Subcutaneous abdominal adipose tissue (tissue), 5 donors: Measurements from ENCODE around the gene A1BG.
"Not testable (repeated sequence)": the region's sequence is repeated elsewhere in the genome, so short reads cannot be mapped to it uniquely, and the experiment has no call there.

Experiments
- H3K27ac ChIP-seq: one replicate; pipeline ENCODE4 v1.7.0; 2013; ENCODE audit warnings: low read depth, mild to moderate bottlenecking, inconsistent platforms, low read length, moderate library complexity
- H3K27me3 ChIP-seq, 5 donors: one replicate each; pipeline ENCODE4 v1.7.0; 2013; ENCODE audit warnings: low read length in 5 of 5, inconsistent platforms in 1 of 5; ENCODE audit not compliant: control insufficient read depth in 5 of 5, insufficient read depth in 4 of 5
- H3K36me3 ChIP-seq, 5 donors: one replicate each; pipeline ENCODE4 v1.7.0; 2013; ENCODE audit warnings: low read length in 5 of 5; ENCODE audit not compliant: control insufficient read depth in 5 of 5, insufficient read depth in 5 of 5
- H3K4me1 ChIP-seq, 5 donors: one replicate each; pipeline ENCODE4 v1.7.0; 2013; ENCODE audit warnings: low read length in 5 of 5, mild to moderate bottlenecking in 3 of 5, moderate library complexity in 1 of 5; ENCODE audit not compliant: control insufficient read depth in 5 of 5, insufficient read depth in 5 of 5
- H3K4me3 ChIP-seq, 5 donors: one replicate each; pipeline ENCODE4 v1.7.0; 2013; ENCODE audit warnings: low read length in 5 of 5, low read depth in 1 of 5
- H3K9ac ChIP-seq, 5 donors: one replicate each; pipeline ENCODE4 v1.7.0; 2013; ENCODE audit warnings: low read length in 5 of 5, mild to moderate bottlenecking in 4 of 5, moderate library complexity in 3 of 5
- H3K9me3 ChIP-seq, 5 donors: one replicate each; pipeline ENCODE4 v1.7.0; 2013; ENCODE audit warnings: low read length in 5 of 5; ENCODE audit not compliant: control insufficient read depth in 5 of 5
- donor health status: healthy.
- donor health status: healthy.
- donor health status: healthy.
- donor health status: healthy.
- donor health status: healthy.

The A1BG gene

GRCh38 chr19:58376724-58377123, 23.4 kb upstream of the A1BG start:
- H3K9me3 ChIP-seq, H3K9ac ChIP-seq, H3K4me3 ChIP-seq, H3K36me3 ChIP-seq, H3K27me3 ChIP-seq, H3K27ac ChIP-seq: not testable (repeated sequence)
- peaks cover 7 to 24% (median 19%) of the 10 kb centered on the region in 5 donors for H3K4me1 ChIP-seq

GRCh38 chr19:58374200-58374599, 20.9 kb upstream of the A1BG start:
- Histone ChIP-seq H3K27me3 (no peaks in the 10 kb centered on the region), H3K9ac (no peak overlapping the region), H3K4me1 (peaks cover 0 to 4% (median 0%) of the 10 kb centered on the region in 5 donors), H3K36me3 (no peaks in the 10 kb centered on the region), H3K4me3 (no peak overlapping the region), H3K9me3 (no peaks in the 10 kb centered on the region), H3K27ac (no peak overlapping the region)

GRCh38 chr19:58372311-58373133, 19.2 kb upstream of the A1BG start:
- Histone ChIP-seq H3K4me3 (no peak overlapping the region), H3K27ac (no peak overlapping the region), H3K9ac (no peak overlapping the region)

GRCh38 chr19:58368561-58369360, 15.5 kb upstream of the A1BG start:
- H3K4me1 ChIP-seq, result peaks cover 0 to 4% (median 0%) of the 10 kb centered on the region in 5 donors
- H3K27ac ChIP-seq, result no peak overlapping the region
- H3K4me3 ChIP-seq, result no peak overlapping the region
- H3K36me3 ChIP-seq, result peaks cover 0 to 3% (median 0%) of the 10 kb centered on the region in 5 donors
- no peaks in the 10 kb centered on the region for H3K9me3 ChIP-seq
- H3K9ac ChIP-seq, result no peak overlapping the region
- H3K27me3 ChIP-seq, result no peaks in the 10 kb centered on the region

More at GRCh38 chr19:58372311-58373133, 19.2 kb upstream of the A1BG start:
- H3K9me3 ChIP-seq, result no peaks in the 10 kb centered on the region
- peaks cover 0 to 3% (median 0%) of the 10 kb centered on the region in 5 donors for H3K36me3 ChIP-seq
- peaks cover 0 to 4% (median 0%) of the 10 kb centered on the region in 5 donors for H3K4me1 ChIP-seq
- no peaks in the 10 kb centered on the region for H3K27me3 ChIP-seq

GRCh38 chr19:58367698-58368454, 14.6 kb upstream of the A1BG start:
- Histone ChIP-seq H3K27ac (no peak overlapping the region), H3K27me3 (no peaks in the 10 kb centered on the region), H3K4me3 (no peak overlapping the region)

GRCh38 chr19:58366585-58367430, 13.5 kb upstream of the A1BG start:
- no peak overlapping the region for H3K9ac ChIP-seq
- H3K27me3 ChIP-seq, result no peaks in the 10 kb centered on the region
- H3K4me3 ChIP-seq, result no peak overlapping the region
- no peak overlapping the region for H3K27ac ChIP-seq
- H3K4me1 ChIP-seq, result peaks cover 0 to 9% (median 5%) of the 10 kb centered on the region in 5 donors
- no peaks in the 10 kb centered on the region for H3K9me3 ChIP-seq
- peaks cover 0 to 3% (median 0%) of the 10 kb centered on the region in 5 donors for H3K36me3 ChIP-seq

More at GRCh38 chr19:58367698-58368454, 14.6 kb upstream of the A1BG start:
- Histone ChIP-seq H3K9ac (no peak overlapping the region), H3K36me3 (peaks cover 0 to 3% (median 0%) of the 10 kb centered on the region in 5 donors), H3K9me3 (no peaks in the 10 kb centered on the region), H3K4me1 (peaks cover 0 to 4% (median 0%) of the 10 kb centered on the region in 5 donors)

- Histone ChIP-seq H3K4me3 (no peak overlapping the region), H3K9me3 (no peaks in the 10 kb centered on the region), H3K27me3 (no peaks in the 10 kb centered on the region), H3K27ac (no peak overlapping the region), H3K4me1 (peaks cover 0 to 13% (median 8%) of the 10 kb centered on the region in 5 donors), H3K36me3 (peaks cover 0 to 3% (median 0%) of the 10 kb centered on the region in 5 donors), H3K9ac (no peak overlapping the region)
Measured at GRCh38 chr19:58364146-58364545, 10.9 kb upstream of the A1BG start.

- Histone ChIP-seq H3K27me3 (peaks cover 0 to 7% (median 4%) of the 10 kb centered on the region in 5 donors), H3K27ac (peak within 1 kb of the TSS; percentile 96), H3K9ac (peak within 1 kb of the TSS; percentile 77 to 95 (median 92))
Measured at GRCh38 chr19:58362272-58362994, 9.1 kb upstream of the A1BG start, which contains the start of gene ZNF497. Gene ZNF497 (minus strand): TSS chr19:58362751. CDS start chr19:58357635, 5,116 bp downstream.

More at GRCh38 chr19:58362272-58362994, 9.1 kb upstream of the A1BG start, which contains the start of gene ZNF497:
- H3K4me3 ChIP-seq, result peak within 1 kb of the TSS; percentile 79 to 98 (median 89)
- peaks cover 0 to 13% (median 11%) of the 10 kb centered on the region in 5 donors for H3K4me1 ChIP-seq
- no peaks in the 10 kb centered on the region for H3K9me3 ChIP-seq
- H3K36me3 ChIP-seq, result no peaks in the 10 kb centered on the region
